WTC11 (cell line): ENCODE results near the gene FUBP3.

Experiments
- NR3C1 ChIP-seq: sonication (generic); formaldehyde crosslinking; conservative IDR thresholded peaks from 2 replicates; pipeline ENCODE4 v1.8.1; 2023; ENCODE audit warnings: low read depth, mild to moderate bottlenecking, missing genetic modification reagents
- ZNF232 ChIP-seq: sonication (generic); formaldehyde crosslinking; IDR thresholded peaks from 2 replicates; pipeline ENCODE4 v1.8.0; 2022; ENCODE audit warnings: mild to moderate bottlenecking, missing genetic modification reagents
- TF ChIP-seq, protein P1 (sequence below): sonication (generic); formaldehyde crosslinking; IDR thresholded peaks from 2 replicates; pipeline ENCODE4 v1.8.1; 2023; ENCODE audit warnings: mild to moderate bottlenecking, missing genetic modification reagents, moderate library complexity
- TF ChIP-seq, protein P2 (sequence below): fragments of 200-600 bp; IDR thresholded peaks from 2 replicates; pipeline ENCODE4 v1.8.0; 2022; ENCODE audit warnings: antibody characterized with exemption
- TF ChIP-seq, protein P3 (sequence below): sonication (generic); formaldehyde crosslinking; IDR thresholded peaks from 2 replicates; pipeline ENCODE4 v1.8.0; 2022; ENCODE audit warnings: mild to moderate bottlenecking, missing genetic modification reagents
- TF ChIP-seq, protein P4 (sequence below): sonication (generic); formaldehyde crosslinking; IDR thresholded peaks from 2 replicates; pipeline ENCODE4 v1.8.1; 2022; ENCODE audit warnings: low read depth, missing genetic modification reagents, borderline replicate concordance

DNA sequence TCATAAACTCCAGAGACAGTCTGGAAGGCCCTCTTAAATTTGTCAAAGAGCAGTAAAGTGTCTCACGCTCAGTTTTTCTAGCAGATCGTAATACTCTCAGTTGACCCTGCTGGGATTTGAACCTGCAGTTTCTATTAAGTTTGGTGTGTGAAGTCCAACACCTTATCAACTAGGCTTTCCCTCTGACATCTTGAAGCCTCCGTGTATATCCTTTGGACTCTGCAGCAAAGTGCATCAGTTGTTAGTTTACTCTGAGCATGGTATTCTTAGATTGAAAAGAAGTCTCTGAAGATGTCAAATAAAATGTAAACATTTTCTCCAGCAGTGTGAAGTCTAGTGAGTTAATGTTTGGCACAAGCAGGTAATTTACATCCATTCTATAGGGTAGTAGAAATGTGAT is 2.4 kb downstream of the FUBP3 start:
- TF ChIP-seq, protein P1, sequence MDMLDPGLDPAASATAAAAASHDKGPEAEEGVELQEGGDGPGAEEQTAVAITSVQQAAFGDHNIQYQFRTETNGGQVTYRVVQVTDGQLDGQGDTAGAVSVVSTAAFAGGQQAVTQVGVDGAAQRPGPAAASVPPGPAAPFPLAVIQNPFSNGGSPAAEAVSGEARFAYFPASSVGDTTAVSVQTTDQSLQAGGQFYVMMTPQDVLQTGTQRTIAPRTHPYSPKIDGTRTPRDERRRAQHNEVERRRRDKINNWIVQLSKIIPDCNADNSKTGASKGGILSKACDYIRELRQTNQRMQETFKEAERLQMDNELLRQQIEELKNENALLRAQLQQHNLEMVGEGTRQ (CRISPR knock-in tag): no peak
- TF ChIP-seq, protein P2, sequence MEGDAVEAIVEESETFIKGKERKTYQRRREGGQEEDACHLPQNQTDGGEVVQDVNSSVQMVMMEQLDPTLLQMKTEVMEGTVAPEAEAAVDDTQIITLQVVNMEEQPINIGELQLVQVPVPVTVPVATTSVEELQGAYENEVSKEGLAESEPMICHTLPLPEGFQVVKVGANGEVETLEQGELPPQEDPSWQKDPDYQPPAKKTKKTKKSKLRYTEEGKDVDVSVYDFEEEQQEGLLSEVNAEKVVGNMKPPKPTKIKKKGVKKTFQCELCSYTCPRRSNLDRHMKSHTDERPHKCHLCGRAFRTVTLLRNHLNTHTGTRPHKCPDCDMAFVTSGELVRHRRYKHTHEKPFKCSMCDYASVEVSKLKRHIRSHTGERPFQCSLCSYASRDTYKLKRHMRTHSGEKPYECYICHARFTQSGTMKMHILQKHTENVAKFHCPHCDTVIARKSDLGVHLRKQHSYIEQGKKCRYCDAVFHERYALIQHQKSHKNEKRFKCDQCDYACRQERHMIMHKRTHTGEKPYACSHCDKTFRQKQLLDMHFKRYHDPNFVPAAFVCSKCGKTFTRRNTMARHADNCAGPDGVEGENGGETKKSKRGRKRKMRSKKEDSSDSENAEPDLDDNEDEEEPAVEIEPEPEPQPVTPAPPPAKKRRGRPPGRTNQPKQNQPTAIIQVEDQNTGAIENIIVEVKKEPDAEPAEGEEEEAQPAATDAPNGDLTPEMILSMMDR: no peak
- TF ChIP-seq, protein P3, sequence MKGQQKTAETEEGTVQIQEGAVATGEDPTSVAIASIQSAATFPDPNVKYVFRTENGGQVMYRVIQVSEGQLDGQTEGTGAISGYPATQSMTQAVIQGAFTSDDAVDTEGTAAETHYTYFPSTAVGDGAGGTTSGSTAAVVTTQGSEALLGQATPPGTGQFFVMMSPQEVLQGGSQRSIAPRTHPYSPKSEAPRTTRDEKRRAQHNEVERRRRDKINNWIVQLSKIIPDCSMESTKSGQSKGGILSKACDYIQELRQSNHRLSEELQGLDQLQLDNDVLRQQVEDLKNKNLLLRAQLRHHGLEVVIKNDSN (CRISPR knock-in tag): no peak
- TF ChIP-seq NR3C1 (CRISPR knock-in tag) (no peak), ZNF232 (CRISPR knock-in tag) (no peak)
- TF ChIP-seq, protein P4, sequence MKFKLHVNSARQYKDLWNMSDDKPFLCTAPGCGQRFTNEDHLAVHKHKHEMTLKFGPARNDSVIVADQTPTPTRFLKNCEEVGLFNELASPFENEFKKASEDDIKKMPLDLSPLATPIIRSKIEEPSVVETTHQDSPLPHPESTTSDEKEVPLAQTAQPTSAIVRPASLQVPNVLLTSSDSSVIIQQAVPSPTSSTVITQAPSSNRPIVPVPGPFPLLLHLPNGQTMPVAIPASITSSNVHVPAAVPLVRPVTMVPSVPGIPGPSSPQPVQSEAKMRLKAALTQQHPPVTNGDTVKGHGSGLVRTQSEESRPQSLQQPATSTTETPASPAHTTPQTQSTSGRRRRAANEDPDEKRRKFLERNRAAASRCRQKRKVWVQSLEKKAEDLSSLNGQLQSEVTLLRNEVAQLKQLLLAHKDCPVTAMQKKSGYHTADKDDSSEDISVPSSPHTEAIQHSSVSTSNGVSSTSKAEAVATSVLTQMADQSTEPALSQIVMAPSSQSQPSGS (CRISPR knock-in tag): no peak
